ENCODE measurements around the gene TMOD1. TPM values are rescaled to one million over a fixed set of nuclear protein-coding genes. Genes with fewer than 3 reads are reported as not detected.

The TMOD1 gene
- total and polyA plus RNA-seq, 2 experiments from 2014 or later, result 0.34 to 1.3 TPM

DNA sequence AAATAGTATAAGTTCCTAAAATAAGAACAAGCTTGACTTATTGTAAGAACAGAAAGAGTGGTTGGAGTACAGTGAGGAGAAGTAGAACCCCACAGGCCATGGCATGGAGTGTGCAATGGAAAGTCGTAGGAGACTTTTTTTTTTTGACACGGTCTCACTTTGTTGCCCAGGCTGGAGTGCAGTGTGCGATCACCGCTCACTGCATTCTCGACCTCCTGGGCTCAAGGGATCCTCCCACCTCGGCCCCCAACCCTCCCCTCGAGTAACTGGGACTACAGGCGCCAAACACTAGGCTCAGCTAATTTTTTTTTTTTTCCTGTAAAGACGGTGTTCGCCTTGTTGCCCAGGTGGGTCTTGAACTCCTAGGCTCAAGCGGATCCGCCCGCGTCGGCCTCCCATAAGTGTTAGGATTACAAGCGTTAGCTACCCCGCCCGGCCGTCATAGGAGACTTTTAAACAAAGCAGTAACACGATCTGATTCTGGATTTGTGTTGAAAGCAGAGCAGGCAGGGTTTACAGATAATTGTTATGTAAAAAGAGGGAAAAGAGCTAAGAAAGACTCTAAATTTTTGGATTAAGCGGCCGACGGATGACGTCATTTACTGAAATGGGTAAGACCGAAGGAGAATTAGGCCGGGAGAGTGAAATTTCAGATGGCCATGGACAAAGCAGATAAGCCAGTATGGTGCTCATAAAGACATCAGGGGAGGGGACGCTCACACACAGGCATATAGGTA lies 130.9 kb downstream of the TMOD1 start:
- TF ChIP-seq EZH2 (IDR thresholded peaks at IDR 0.05; ENCODE audit: insufficient read depth, poor library complexity, severe bottlenecking) (no peak), EZH2phosphoT487 (IDR thresholded peaks at IDR 0.05; ENCODE audit: insufficient read depth, low read depth) (no peak)
- in situ Hi-C loops (cut with MboI), result no loop called here

DNA sequence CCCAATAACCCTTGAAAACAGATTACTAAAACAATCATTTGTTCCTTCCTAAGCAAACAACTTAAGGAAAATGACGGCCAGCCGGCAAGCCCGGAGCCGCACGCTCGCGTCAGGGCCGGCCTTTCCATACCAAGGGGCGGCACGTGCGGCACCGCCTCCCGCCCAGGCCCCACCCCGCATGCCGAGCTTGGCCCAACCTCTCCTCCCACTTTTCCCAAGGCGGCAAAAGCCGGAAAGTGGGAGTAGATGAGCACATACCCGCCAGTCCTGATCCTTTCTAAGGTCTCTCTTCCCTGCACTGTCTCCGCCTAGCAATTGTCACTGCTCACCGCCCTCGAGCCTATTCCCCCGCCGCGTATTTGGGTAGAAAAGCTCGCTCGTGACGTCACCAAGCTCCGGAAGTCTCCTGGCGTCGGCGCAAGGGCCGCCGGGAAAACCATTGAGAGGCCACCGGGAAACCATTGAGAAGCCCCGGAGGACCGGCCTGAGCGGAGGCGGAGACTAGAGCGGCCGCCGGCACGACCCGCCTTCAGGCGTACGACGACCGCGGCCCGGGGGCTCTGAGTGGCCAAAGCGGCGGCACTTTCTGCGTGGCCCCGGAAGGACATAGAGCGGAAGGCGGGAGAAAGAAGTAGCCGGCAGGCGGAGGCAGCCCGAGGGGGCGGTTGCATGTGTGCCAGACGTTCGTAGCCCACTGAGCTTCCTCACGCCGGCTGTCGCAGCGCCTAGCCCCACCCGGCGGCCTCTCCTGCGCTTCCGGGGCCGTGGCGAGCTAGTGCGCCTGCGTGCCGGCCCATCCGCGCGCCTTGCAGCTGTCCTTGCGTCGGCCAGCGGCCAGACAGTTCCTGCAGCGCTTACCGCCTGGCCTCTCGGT lies 131.8 kb downstream of the TMOD1 start, which contains the start of the genes NCBP1 and TSTD2:
Gene NCBP1 (plus strand): TSS at position 837 of the 874 bp plus-strand sequence. CDS start 61 bp downstream, outside the sequence.
Gene TSTD2 (minus strand): TSS at position 384 of the 874 bp plus-strand sequence. CDS start 5,806 bp downstream, outside the sequence.
- Histone ChIP-seq H3F3A (ENCODE audit: insufficient read depth) (peaks cover 28% of the 10 kb centered on the region), H2AFZ (peak within 1 kb of the TSS; percentile 85), H3K36me3 (ENCODE audit: low read depth) (no peaks in the 10 kb centered on the region; the same call in 1 of the 2 replicates), H3K4me1 (ENCODE audit: insufficient read depth) (peaks cover 36% of the 10 kb centered on the region), H3K4me3 (peak within 1 kb of the TSS; percentile 97), H3K4me2 (ENCODE audit: unreplicated experiment) (peak within 1 kb of the TSS; percentile 99), H3K27me3 (replicated peaks; ENCODE audit: insufficient read depth) (no peaks in the 10 kb centered on the region), H3K9me2 (ENCODE audit: insufficient read depth) (no peaks in the 10 kb centered on the region), H4K20me1 (ENCODE audit: insufficient read depth) (peaks cover under 1% of the 10 kb centered on the region; the same call in 1 of the 2 replicates), H3K79me2 (ENCODE audit: insufficient read depth) (peaks cover 83% of the 10 kb centered on the region), H3K9ac (peak within 1 kb of the TSS; percentile 94), H3K9me3 (ENCODE audit: low read depth) (no peaks in the 10 kb centered on the region), H3K27ac (peak within 1 kb of the TSS; percentile 98)
- WGBS, 2 experiments (ENCODE audit: low coverage in 1 of 2, low lambda C conversion rate in 2 of 2, missing lambda C conversion rate in 2 of 2), result 1% methylated on average over 72 to 83 of the region's 83 CpGs
- peak; percentile 100 for DNase-seq
- TF ChIP-seq EZH2 (IDR thresholded peaks at IDR 0.05; ENCODE audit: insufficient read depth, poor library complexity, severe bottlenecking) (no peak), EZH2phosphoT487 (IDR thresholded peaks at IDR 0.05; ENCODE audit: insufficient read depth, low read depth) (no peak)
- in situ Hi-C loops (cut with MboI), result no loop called here

More for the DNA sequence above, 130.9 kb downstream of the TMOD1 start:
- Histone ChIP-seq H3K27ac (peak overlapping the region; percentile 98), H3K9me3 (ENCODE audit: low read depth) (no peaks in the 10 kb centered on the region), H2AFZ (peak overlapping the region; percentile 85), H3K9me2 (ENCODE audit: insufficient read depth) (no peaks in the 10 kb centered on the region), H3F3A (ENCODE audit: insufficient read depth) (peaks cover 28% of the 10 kb centered on the region), H3K4me2 (ENCODE audit: unreplicated experiment) (peak overlapping the region; percentile 99), H3K36me3 (ENCODE audit: low read depth) (no peaks in the 10 kb centered on the region), H3K27me3 (replicated peaks; ENCODE audit: insufficient read depth) (no peaks in the 10 kb centered on the region), H3K4me1 (ENCODE audit: insufficient read depth) (peaks cover 38% of the 10 kb centered on the region), H4K20me1 (ENCODE audit: insufficient read depth) (no peaks in the 10 kb centered on the region; the same call in 1 of the 2 replicates), H3K4me3 (peak overlapping the region; percentile 97), H3K79me2 (ENCODE audit: insufficient read depth) (peaks cover 83% of the 10 kb centered on the region), H3K9ac (peak overlapping the region; percentile 94)
- peak; percentile 88 for DNase-seq
- 2% methylated on average over 27 of the region's 27 CpGs for WGBS, 2 experiments (ENCODE audit: low coverage in 1 of 2, low lambda C conversion rate in 2 of 2, missing lambda C conversion rate in 2 of 2)

DNA sequence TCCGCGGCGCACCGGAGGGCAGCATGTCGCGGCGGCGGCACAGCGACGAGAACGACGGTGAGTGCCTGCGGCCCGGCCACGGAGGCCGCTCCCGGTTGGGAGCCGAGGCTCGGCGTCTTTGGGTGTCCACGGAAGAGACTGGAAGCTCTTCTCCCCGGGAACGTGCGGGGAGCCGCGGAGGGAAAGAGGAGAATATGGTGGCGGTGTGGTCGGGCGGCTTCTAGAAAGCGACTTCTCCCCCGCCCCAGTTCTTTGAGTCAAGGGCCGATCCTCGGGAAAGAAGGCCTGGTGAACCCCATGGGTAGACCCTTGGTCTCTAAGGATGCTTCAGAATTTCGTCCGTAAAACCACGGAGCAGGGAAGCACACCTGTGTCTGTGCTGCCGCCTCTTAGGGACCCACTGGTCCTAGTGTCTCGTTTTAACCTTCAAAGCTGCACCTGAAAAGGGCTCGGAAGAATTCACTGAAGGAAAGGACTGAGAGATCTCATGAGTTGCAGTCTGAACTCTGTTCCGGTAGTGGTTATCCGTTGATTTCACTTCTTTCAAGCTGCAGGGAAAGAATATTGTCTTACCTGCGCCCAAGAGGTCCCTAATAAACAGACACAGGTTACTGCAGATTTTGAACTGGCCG lies 132.5 kb downstream of the TMOD1 start:
- no peaks in the 10 kb centered on the region for H3K9me2 ChIP-seq (ENCODE audit: insufficient read depth)
- no peaks in the 10 kb centered on the region for H3K27me3 ChIP-seq (replicated peaks; ENCODE audit: insufficient read depth)
- WGBS, 2 experiments (ENCODE audit: low coverage in 1 of 2, low lambda C conversion rate in 2 of 2, missing lambda C conversion rate in 2 of 2), result 1% methylated on average over 43 of the region's 43 CpGs
- H2AFZ ChIP-seq, result peak overlapping the region; percentile 85
- no peaks in the 10 kb centered on the region; the same call in 1 of the 2 replicates for H3K36me3 ChIP-seq (ENCODE audit: low read depth)
- H4K20me1 ChIP-seq (ENCODE audit: insufficient read depth), result peaks cover 3% of the 10 kb centered on the region; the same call in 1 of the 2 replicates
- peak overlapping the region; percentile 99 for H3K4me2 ChIP-seq (ENCODE audit: unreplicated experiment)
- in situ Hi-C loops (cut with MboI), result no loop called here
- no peaks in the 10 kb centered on the region for H3K9me3 ChIP-seq (ENCODE audit: low read depth)
- H3K9ac ChIP-seq, result peak overlapping the region; percentile 94
- H3K79me2 ChIP-seq (ENCODE audit: insufficient read depth), result peaks cover 83% of the 10 kb centered on the region
- peaks cover 28% of the 10 kb centered on the region for H3F3A ChIP-seq (ENCODE audit: insufficient read depth)
- peak; percentile 35 for DNase-seq
- no peak for TF ChIP-seq EZH2 (IDR thresholded peaks at IDR 0.05; ENCODE audit: insufficient read depth, poor library complexity, severe bottlenecking)
- no peak for TF ChIP-seq EZH2phosphoT487 (IDR thresholded peaks at IDR 0.05; ENCODE audit: insufficient read depth, low read depth)
- H3K4me1 ChIP-seq (ENCODE audit: insufficient read depth), result peaks cover 39% of the 10 kb centered on the region
- peak overlapping the region; percentile 98 for H3K27ac ChIP-seq
- peak overlapping the region; percentile 97 for H3K4me3 ChIP-seq
